Measurements from ENCODE around the gene ATP2B3. TPM values are rescaled to one million over a fixed set of nuclear protein-coding genes. Genes with fewer than 3 reads are reported as not detected.

The ATP2B3 gene
- total RNA-seq, 2 experiments from 2014 or later, result not detected

- no peaks in the 10 kb centered on the region for H3K4me1 Mint-ChIP-seq (ENCODE audit: low read depth)
- ATAC-seq (no peak), DNase-seq (no peak)
- no peaks in the 10 kb centered on the region for H3K27me3 Mint-ChIP-seq
- H3K4me3 Mint-ChIP-seq, result no peak overlapping the region
- no peaks in the 10 kb centered on the region for H3K9me3 Mint-ChIP-seq
- no peaks in the 10 kb centered on the region for H3K36me3 Mint-ChIP-seq (ENCODE audit: low read depth)
- ChIA-PET CTCF (interaction anchor here (2.1 kb wide), 1 partner anchor 14 kb away, joined by 8 read pairs; no protein-coding TSS in a partner anchor), POLR2A (no interaction called here)
- H3K27ac Mint-ChIP-seq, result no peak overlapping the region
- intact Hi-C loops (cut with micrococcal nuclease), result no loop called here
- no peak for TF ChIP-seq CTCF (IDR thresholded peaks at IDR 0.05)
Measured at GRCh38 chrX:153492543-153492942, 24.9 kb upstream of the ATP2B3 start.

GRCh38 chrX:153493085-153493484 is 24.4 kb upstream of the ATP2B3 start:
- DNase-seq, result no peak
- intact Hi-C loops (cut with micrococcal nuclease), result no loop called here
- Mint-ChIP-seq H3K27ac (no peak overlapping the region), H3K27me3 (no peaks in the 10 kb centered on the region), H3K4me3 (no peak overlapping the region), H3K9me3 (no peaks in the 10 kb centered on the region), H3K36me3 (ENCODE audit: low read depth) (no peaks in the 10 kb centered on the region), H3K4me1 (ENCODE audit: low read depth) (no peaks in the 10 kb centered on the region)
- ChIA-PET CTCF (no interaction called here), POLR2A (no interaction called here)
- no peak for ATAC-seq
- TF ChIP-seq CTCF (IDR thresholded peaks at IDR 0.05), result no peak

GRCh38 chrX:153494061-153494460 is 23.4 kb upstream of the ATP2B3 start:
- Mint-ChIP-seq H3K4me3 (no peak overlapping the region), H3K9me3 (no peaks in the 10 kb centered on the region), H3K4me1 (ENCODE audit: low read depth) (no peaks in the 10 kb centered on the region), H3K36me3 (ENCODE audit: low read depth) (no peaks in the 10 kb centered on the region), H3K27me3 (no peaks in the 10 kb centered on the region), H3K27ac (no peak overlapping the region)
- ChIA-PET POLR2A (no interaction called here), CTCF (no interaction called here)
- ATAC-seq (no peak), DNase-seq (no peak)
- no peak for TF ChIP-seq CTCF (IDR thresholded peaks at IDR 0.05)
- intact Hi-C loops (cut with micrococcal nuclease), result no loop called here

- Mint-ChIP-seq H3K4me1 (ENCODE audit: low read depth) (no peaks in the 10 kb centered on the region), H3K36me3 (ENCODE audit: low read depth) (no peaks in the 10 kb centered on the region), H3K4me3 (no peak within 1 kb of the TSS), H3K9me3 (no peaks in the 10 kb centered on the region), H3K27ac (no peak within 1 kb of the TSS), H3K27me3 (no peaks in the 10 kb centered on the region)
- peak; percentile 49 for ATAC-seq
- ChIA-PET CTCF (no interaction called here), POLR2A (no interaction called here)
- DNase-seq, result peak; percentile 20
- intact Hi-C loops (cut with micrococcal nuclease), result no loop called here
- no peak for TF ChIP-seq CTCF (IDR thresholded peaks at IDR 0.05)
Measured at GRCh38 chrX:153494541-153495361, 22.7 kb upstream of the ATP2B3 start, which contains the start of gene BGN. TSS of gene BGN (plus strand) at chrX:153494980. CDS start at chrX:153504632, 9,652 bp downstream.

GRCh38 chrX:153495362-153495751 is 22.1 kb upstream of the ATP2B3 start:
- no peak for DNase-seq

More at GRCh38 chrX:153495362-153495751, 22.1 kb upstream of the ATP2B3 start:
- Mint-ChIP-seq H3K4me3 (no peak overlapping the region), H3K27me3 (no peaks in the 10 kb centered on the region), H3K9me3 (no peaks in the 10 kb centered on the region), H3K36me3 (ENCODE audit: low read depth) (no peaks in the 10 kb centered on the region), H3K4me1 (ENCODE audit: low read depth) (no peaks in the 10 kb centered on the region), H3K27ac (no peak overlapping the region)
- ChIA-PET POLR2A (no interaction called here), CTCF (interaction anchor here (1.2 kb wide), 1 partner anchor 24 kb away, joined by 5 read pairs; the partner anchor contains the start of gene HAUS7)
- intact Hi-C loops (cut with micrococcal nuclease), result no loop called here
- no peak for TF ChIP-seq CTCF (IDR thresholded peaks at IDR 0.05)
- no peak for ATAC-seq

Measured in activated CD8-positive, alpha-beta T cell treated with anti-CD3 and anti-CD28 coated beads for 36 hours (primary cell).